BLaER1 (cell line): ENCODE data around the gene PELI2.

ENCODE experiments used
- H3K27ac ChIP-seq: shearing (Covaris generic); formaldehyde crosslinking; 2 replicates; pipeline ENCODE4 v1.8.1; 2022
- H3K27me3 ChIP-seq: shearing (Covaris generic); formaldehyde crosslinking; 2 replicates; pipeline ENCODE4 v1.8.1; 2022
- H3K36me3 ChIP-seq: shearing (Covaris generic); formaldehyde crosslinking; 2 replicates; pipeline ENCODE4 v1.8.1; 2022
- H3K4me1 ChIP-seq: shearing (Covaris generic); formaldehyde crosslinking; 2 replicates; pipeline ENCODE4 v1.8.1; 2022
- H3K4me2 ChIP-seq: shearing (Covaris generic); formaldehyde crosslinking; 2 replicates; pipeline ENCODE4 v1.8.1; 2022
- H3K4me3 ChIP-seq: shearing (Covaris generic); formaldehyde crosslinking; 2 replicates; pipeline ENCODE4 v1.8.1; 2022
- H3K9ac ChIP-seq: shearing (Covaris generic); formaldehyde crosslinking; 2 replicates; pipeline ENCODE4 v1.8.1; 2022
- H3K9me3 ChIP-seq: shearing (Covaris generic); formaldehyde crosslinking; 2 replicates; pipeline ENCODE4 v1.8.1; 2022
- H4K20me1 ChIP-seq: shearing (Covaris generic); formaldehyde crosslinking; 2 replicates; pipeline ENCODE4 v1.8.1; 2022
- Cebpa-rat ChIP-seq: shearing (Covaris generic); IDR thresholded peaks from 2 replicates; pipeline ENCODE4 v1.8.1; 2022

Gene PELI2

DNA sequence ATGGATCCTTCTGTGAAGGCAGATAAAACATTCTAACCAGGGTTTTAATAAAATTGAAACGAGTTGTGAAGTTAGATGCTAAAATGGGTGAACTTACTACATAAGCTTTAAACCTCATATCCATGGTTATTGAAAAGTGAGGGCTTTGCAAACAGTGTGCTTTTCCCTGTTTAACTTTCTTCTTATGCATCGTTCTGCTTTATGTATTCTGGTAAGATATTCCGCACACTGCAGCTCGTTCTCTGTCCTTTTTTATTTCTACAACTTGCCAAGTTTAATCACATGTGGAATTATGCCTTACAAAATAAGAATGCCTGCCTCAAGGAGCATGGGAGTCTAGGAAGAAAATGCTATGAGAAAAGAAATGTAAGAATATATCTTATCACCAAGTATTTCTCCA lies 30.9 kb downstream of the PELI2 start:
- Histone ChIP-seq H3K4me3 (peak overlapping the region; percentile 51), H3K9me3 (peaks cover 23% of the 10 kb centered on the region), H3K27ac (peak overlapping the region; percentile 79), H3K9ac (peak overlapping the region; percentile 75), H3K36me3 (no peaks in the 10 kb centered on the region; the same call in 1 of the 2 replicates), H3K4me2 (peak overlapping the region; percentile 93), H4K20me1 (peaks cover 72% of the 10 kb centered on the region), H3K27me3 (no peaks in the 10 kb centered on the region), H3K4me1 (peaks cover 80% of the 10 kb centered on the region)
- no peak for TF ChIP-seq Cebpa-rat

DNA sequence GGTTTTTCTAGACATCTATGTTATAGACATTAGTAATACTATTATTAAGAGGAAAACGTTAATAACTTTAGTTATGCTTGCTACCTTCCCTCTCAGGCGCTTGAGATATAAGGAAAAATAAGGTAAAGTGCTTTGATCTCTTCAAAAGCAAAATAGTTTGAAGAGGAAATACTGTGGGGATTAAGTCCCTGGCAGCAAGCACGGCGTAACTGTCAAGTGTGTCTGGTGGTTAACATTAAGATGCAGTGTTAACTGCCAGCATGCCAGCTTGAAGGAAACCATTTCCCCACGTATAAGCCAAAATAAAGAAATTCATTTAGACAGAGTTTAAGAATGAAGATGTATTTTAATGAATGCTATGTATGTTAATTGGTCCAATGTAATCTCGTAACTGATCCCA lies 31.8 kb downstream of the PELI2 start:
- H3K4me1 ChIP-seq: peaks cover 80% of the 10 kb centered on the region
- peaks cover 63% of the 10 kb centered on the region for H4K20me1 ChIP-seq
- peak overlapping the region; percentile 79 for H3K27ac ChIP-seq
- TF ChIP-seq Cebpa-rat: no peak
- H3K4me3 ChIP-seq: no peak overlapping the region; the same call in 1 of the 2 replicates
- H3K36me3 ChIP-seq: no peaks in the 10 kb centered on the region; the same call in 1 of the 2 replicates
- peak overlapping the region; percentile 93 for H3K4me2 ChIP-seq
- H3K27me3 ChIP-seq: no peaks in the 10 kb centered on the region
- H3K9me3 ChIP-seq: peaks cover 29% of the 10 kb centered on the region
- H3K9ac ChIP-seq: peak overlapping the region; percentile 40; the same call in 1 of the 2 replicates

DNA sequence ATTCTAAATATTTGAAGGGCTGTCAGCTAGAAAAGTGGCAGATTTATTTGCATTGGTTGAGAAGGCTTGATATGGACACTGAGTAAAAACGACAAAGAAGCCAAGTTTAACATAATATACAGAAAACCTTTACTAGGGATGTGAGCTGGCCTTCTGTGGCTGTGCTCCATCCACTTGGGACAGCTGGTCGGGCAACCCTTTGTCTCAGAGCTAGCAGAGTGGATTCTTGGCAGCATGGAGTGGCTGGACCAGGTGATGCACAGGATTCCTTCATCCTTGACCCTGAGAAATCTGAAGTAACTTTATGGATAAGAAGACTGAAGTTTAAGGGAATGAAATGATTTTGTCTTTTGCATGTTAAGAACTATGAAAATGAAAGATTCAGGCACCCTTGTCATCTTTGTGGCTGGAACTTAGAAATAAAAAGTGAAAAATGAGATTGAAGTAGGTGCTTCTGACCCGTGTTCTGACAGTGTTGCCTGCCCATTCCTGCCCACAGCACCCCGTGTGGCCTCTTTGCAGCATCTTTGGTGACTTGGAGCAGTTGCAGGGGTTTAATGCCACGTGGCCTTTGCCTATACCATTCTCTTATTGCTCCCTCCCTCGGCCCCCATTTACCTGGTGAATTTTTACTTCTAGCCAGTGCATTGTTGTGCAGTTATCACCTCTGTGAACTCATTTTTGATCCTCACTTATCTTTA lies 32.6 kb downstream of the PELI2 start:
- H3K4me3 ChIP-seq: 0 out of 2 replicates have a peak overlapping the region, but pooled peaks have one; percentile 12
- peak overlapping the region; percentile 79; the same call in 1 of the 2 replicates for H3K27ac ChIP-seq
- peaks cover 35% of the 10 kb centered on the region for H3K9me3 ChIP-seq
- H3K4me1 ChIP-seq: peaks cover 72% of the 10 kb centered on the region
- 0 out of 2 replicates have a peak overlapping the region, but pooled peaks have one; percentile 7 for H3K9ac ChIP-seq
- no peak for TF ChIP-seq Cebpa-rat
- no peaks in the 10 kb centered on the region for H3K27me3 ChIP-seq
- peaks cover 4% of the 10 kb centered on the region; the same call in 1 of the 2 replicates for H3K36me3 ChIP-seq
- peak overlapping the region; percentile 93 for H3K4me2 ChIP-seq
- H4K20me1 ChIP-seq: peaks cover 55% of the 10 kb centered on the region

DNA sequence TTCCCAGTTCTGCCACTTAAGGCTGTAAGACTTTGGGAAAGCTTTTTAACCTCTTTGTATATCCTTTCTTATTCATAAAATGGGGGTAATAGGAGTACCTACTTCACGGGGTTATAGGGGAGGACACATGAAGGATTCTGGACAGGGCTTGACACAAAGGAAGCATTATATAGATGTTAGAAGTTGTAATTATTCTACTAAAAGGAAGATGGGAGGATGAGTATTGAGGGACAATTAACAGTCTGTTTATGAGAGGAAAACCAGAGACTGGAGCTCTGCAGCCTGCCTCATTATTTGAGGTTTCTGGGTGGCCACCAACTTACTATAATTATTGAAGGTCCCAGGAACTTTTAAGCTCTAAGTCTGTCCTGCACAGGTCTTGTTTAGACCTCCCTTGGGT lies 34.0 kb downstream of the PELI2 start:
- no peak overlapping the region for H3K9ac ChIP-seq
- peaks cover 41% of the 10 kb centered on the region for H4K20me1 ChIP-seq
- H3K4me3 ChIP-seq: no peak overlapping the region
- peaks cover 58% of the 10 kb centered on the region for H3K4me1 ChIP-seq
- no peaks in the 10 kb centered on the region for H3K27me3 ChIP-seq
- no peak overlapping the region for H3K4me2 ChIP-seq
- H3K36me3 ChIP-seq: peaks cover 4% of the 10 kb centered on the region; the same call in 1 of the 2 replicates
- no peak overlapping the region for H3K27ac ChIP-seq
- peaks cover 46% of the 10 kb centered on the region for H3K9me3 ChIP-seq
- no peak for TF ChIP-seq Cebpa-rat

DNA sequence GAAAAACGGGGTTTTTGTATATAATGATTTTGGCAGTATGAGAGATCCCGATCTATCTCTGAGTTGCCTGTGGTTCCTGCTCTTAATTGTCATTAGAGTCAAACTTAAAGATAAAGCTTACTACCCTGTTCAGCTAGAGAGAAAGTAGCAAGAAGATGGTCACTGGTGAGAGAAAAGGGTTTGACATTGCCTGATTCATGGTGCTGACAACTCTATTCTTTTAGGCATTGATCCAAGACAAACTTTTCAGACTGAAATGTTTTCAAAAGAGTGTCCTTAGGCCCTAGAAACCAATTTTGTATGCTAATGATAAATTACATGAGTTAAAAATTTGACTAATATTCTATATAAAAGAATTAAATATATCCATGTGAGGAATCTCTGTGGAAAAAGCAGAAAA lies 35.1 kb downstream of the PELI2 start:
- no peak for TF ChIP-seq Cebpa-rat
- Histone ChIP-seq H3K27ac (no peak overlapping the region), H4K20me1 (peaks cover 31% of the 10 kb centered on the region), H3K9me3 (peaks cover 51% of the 10 kb centered on the region), H3K4me3 (no peak overlapping the region), H3K27me3 (no peaks in the 10 kb centered on the region), H3K9ac (no peak overlapping the region), H3K4me1 (peaks cover 47% of the 10 kb centered on the region), H3K4me2 (no peak overlapping the region), H3K36me3 (peaks cover 8% of the 10 kb centered on the region)

DNA sequence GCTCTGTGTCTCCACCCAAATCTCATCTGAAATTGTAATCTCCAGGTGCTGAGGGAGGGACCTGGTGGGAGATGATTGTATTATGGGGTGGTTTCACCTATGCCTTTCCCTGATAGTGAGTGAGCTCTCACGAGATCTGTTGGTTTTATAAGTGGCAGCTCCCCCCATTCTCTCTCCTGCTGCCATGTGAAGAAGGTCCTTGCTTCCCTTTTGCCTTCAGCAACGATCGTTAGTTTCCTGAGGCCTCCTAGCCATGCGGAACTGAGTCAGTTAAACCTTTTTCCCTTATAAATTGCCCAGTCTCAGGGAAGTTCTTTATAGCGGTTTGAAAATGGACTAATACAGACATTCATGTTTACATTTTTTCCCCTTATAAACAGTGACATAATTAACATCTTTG lies 36.1 kb downstream of the PELI2 start:
- H3K27ac ChIP-seq: no peak overlapping the region; the same call in 1 of the 2 replicates
- no peak overlapping the region for H3K9ac ChIP-seq
- H3K4me3 ChIP-seq: no peak overlapping the region
- no peak for TF ChIP-seq Cebpa-rat
- peaks cover 25% of the 10 kb centered on the region for H4K20me1 ChIP-seq
- H3K36me3 ChIP-seq: peaks cover 15% of the 10 kb centered on the region
- H3K4me1 ChIP-seq: peaks cover 37% of the 10 kb centered on the region
- H3K4me2 ChIP-seq: peak overlapping the region; percentile 35; the same call in 1 of the 2 replicates
- H3K27me3 ChIP-seq: no peaks in the 10 kb centered on the region
- peaks cover 58% of the 10 kb centered on the region for H3K9me3 ChIP-seq

DNA sequence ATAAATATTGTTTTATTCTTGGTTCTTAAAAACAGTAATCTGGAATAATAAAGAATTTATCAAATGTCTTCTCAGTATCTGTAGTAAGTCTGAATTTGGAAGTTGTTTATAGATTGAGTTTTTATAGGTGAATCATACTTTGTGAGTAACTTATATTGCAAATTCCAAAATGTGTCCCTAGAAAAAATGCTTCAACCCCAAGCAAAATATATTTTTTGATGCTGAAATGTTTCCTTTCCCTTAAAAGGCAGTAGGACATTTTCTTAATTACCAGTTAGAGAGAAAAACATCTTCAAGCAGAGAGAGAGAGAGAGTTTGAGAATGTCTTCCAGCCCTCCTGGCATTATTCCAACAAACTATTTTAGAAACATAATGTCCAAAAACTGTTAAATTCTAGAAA lies 37.9 kb downstream of the PELI2 start:
- peaks cover 21% of the 10 kb centered on the region for H4K20me1 ChIP-seq
- H3K9me3 ChIP-seq: peaks cover 71% of the 10 kb centered on the region
- no peaks in the 10 kb centered on the region for H3K27me3 ChIP-seq
- no peak overlapping the region for H3K27ac ChIP-seq
- no peak overlapping the region for H3K9ac ChIP-seq
- no peak overlapping the region for H3K4me3 ChIP-seq
- H3K4me1 ChIP-seq: peaks cover 19% of the 10 kb centered on the region
- H3K4me2 ChIP-seq: no peak overlapping the region
- H3K36me3 ChIP-seq: peaks cover 30% of the 10 kb centered on the region
- no peak for TF ChIP-seq Cebpa-rat

DNA sequence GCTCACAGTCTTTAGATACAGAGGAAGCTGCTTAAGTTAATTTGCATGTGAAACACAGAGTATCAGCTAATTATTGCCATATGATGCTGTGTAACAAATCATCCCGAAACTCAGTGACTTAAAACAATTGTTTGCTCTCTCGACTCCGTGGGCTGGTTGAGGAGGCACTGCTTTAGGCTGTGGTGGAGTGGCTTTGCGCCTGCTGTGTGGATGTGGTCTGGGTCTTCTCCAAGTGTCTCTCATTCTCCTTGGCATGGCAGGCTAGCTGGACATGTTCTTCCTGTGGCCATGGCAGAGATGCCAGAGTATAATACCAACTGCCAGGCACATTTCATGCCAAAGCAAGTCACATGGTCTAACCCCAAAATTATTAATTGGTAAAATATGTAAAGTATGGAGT lies 40.9 kb downstream of the PELI2 start:
- H3K4me1 ChIP-seq: peaks cover 4% of the 10 kb centered on the region
- H3K4me3 ChIP-seq: no peak overlapping the region
- peaks cover 39% of the 10 kb centered on the region for H3K36me3 ChIP-seq
- no peak overlapping the region for H3K27ac ChIP-seq
- no peak overlapping the region for H3K9ac ChIP-seq
- H3K9me3 ChIP-seq: peaks cover 79% of the 10 kb centered on the region
- no peak for TF ChIP-seq Cebpa-rat
- H3K27me3 ChIP-seq: no peaks in the 10 kb centered on the region
- peaks cover 25% of the 10 kb centered on the region for H4K20me1 ChIP-seq
- no peak overlapping the region for H3K4me2 ChIP-seq

DNA sequence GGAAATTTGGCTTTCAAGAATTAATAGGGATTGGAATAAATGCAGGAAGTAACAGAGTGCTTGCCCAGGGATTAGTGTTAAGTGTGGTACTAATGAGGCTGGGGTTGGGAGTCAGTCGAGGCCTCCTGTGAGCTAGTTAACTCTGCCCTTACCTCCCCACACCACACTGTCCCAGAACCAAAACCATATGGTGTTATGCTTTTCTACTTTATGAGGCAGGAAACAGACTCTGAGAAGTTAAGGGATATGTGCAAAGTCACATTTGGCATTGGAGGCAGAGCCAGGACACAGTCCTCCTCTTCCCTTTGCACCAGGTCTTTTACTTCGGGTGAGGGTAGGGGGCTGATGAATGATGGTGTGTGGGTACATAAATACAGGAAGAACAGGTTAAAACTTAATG lies 41.9 kb downstream of the PELI2 start:
- Histone ChIP-seq H3K4me1 (no peaks in the 10 kb centered on the region), H4K20me1 (peaks cover 25% of the 10 kb centered on the region), H3K4me3 (no peak overlapping the region), H3K4me2 (no peak overlapping the region), H3K27me3 (no peaks in the 10 kb centered on the region), H3K9me3 (peaks cover 82% of the 10 kb centered on the region), H3K9ac (no peak overlapping the region), H3K27ac (no peak overlapping the region), H3K36me3 (peaks cover 39% of the 10 kb centered on the region)
- no peak for TF ChIP-seq Cebpa-rat

DNA sequence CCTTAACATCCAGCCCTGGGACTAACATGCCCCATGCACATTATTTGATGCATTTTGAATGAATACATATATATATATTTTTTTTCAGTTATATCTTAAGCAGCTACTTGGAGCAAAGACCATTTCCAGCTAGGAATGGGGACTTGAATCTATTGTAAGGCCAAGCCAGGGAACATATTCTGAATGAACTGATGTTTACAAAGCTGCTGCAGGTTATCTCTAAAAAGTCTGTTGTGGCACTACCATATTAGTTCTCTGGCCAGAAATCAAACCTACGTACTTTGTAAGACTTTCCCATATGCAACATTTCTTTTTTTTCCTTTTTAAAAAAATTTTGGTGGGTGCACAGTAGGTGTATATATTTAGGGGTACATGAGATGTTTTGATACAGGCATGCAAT lies 43.4 kb downstream of the PELI2 start:
- H4K20me1 ChIP-seq: peaks cover 25% of the 10 kb centered on the region
- no peak overlapping the region for H3K27ac ChIP-seq
- no peaks in the 10 kb centered on the region for H3K4me1 ChIP-seq
- H3K9ac ChIP-seq: no peak overlapping the region
- H3K4me3 ChIP-seq: no peak overlapping the region
- peaks cover 50% of the 10 kb centered on the region for H3K36me3 ChIP-seq
- no peak for TF ChIP-seq Cebpa-rat
- no peaks in the 10 kb centered on the region for H3K27me3 ChIP-seq
- peaks cover 84% of the 10 kb centered on the region for H3K9me3 ChIP-seq
- no peak overlapping the region for H3K4me2 ChIP-seq
